Brain microvascular endothelial cell (primary cell): Measurements from ENCODE around the gene SHKBP1.
A peak's percentile ranks its signal among the peaks of the same experiment; 100 is the strongest.

Experiments
- DNase-seq: peaks from one replicate; pipeline ENCODE4 v3.0.0-alpha.2; 2020
- H3K27ac ChIP-seq: fragments of 250-450 bp; sonication (Bioruptor Pico); 2 replicates; pipeline ENCODE4 v1.5.1; 2020; ENCODE audit warnings: mild to moderate bottlenecking, moderate library complexity
- H3K27me3 ChIP-seq: fragments of 250-450 bp; sonication (Bioruptor Pico); replicated peaks from 2 replicates; pipeline ENCODE4 v1.5.1; 2020; ENCODE audit warnings: mild to moderate bottlenecking
- H3K36me3 ChIP-seq: fragments of 250-450 bp; sonication (Bioruptor Pico); replicated peaks from 2 replicates; pipeline ENCODE4 v1.5.1; 2020; ENCODE audit warnings: mild to moderate bottlenecking
- H3K4me3 ChIP-seq: 2 replicates; pipeline ENCODE4 v1.5.1; 2011; ENCODE audit warnings: low read depth, mild to moderate bottlenecking, control low read depth, low read length, moderate library complexity
- in situ Hi-C: cut with HindIII; loops from 2 replicates; pipeline ENCODE4 v1.10.0; 2017; ENCODE audit warnings: low sequenced_read_pairs, low pct_ligation_motif_present
- TF ChIP-seq, protein P1 (sequence below): IDR thresholded peaks from 2 replicates; pipeline ENCODE4 v1.5.1; 2011; ENCODE audit warnings: low read depth, mild to moderate bottlenecking, moderate library complexity, low read length, control low read depth, inconsistent platforms; ENCODE audit errors: missing control alignments

SHKBP1 gene

DNA sequence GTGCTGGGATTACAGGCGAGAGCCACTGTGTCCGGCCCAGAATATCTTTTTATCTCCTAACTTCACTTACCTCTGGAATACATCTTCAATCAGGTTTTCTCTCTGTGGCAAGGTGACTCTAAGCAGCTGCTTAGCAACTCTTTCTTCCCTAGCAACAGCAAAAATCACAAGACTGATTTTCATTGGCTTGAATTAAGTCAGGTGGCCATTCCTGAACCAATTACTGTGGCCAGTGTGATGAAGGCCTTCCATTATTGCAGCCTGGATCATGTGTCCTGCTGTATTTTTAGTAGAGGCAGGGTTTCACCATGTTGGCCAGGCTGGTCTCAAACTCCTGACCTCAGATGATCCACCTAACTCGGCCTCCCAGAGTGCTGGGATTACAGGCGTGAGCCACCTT is 15.5 kb downstream of the SHKBP1 start:
- no peak overlapping the region for H3K4me3 ChIP-seq
- peak; percentile 71 for DNase-seq
- H3K36me3 ChIP-seq = peaks cover 2% of the 10 kb centered on the region
- TF ChIP-seq, protein P1, sequence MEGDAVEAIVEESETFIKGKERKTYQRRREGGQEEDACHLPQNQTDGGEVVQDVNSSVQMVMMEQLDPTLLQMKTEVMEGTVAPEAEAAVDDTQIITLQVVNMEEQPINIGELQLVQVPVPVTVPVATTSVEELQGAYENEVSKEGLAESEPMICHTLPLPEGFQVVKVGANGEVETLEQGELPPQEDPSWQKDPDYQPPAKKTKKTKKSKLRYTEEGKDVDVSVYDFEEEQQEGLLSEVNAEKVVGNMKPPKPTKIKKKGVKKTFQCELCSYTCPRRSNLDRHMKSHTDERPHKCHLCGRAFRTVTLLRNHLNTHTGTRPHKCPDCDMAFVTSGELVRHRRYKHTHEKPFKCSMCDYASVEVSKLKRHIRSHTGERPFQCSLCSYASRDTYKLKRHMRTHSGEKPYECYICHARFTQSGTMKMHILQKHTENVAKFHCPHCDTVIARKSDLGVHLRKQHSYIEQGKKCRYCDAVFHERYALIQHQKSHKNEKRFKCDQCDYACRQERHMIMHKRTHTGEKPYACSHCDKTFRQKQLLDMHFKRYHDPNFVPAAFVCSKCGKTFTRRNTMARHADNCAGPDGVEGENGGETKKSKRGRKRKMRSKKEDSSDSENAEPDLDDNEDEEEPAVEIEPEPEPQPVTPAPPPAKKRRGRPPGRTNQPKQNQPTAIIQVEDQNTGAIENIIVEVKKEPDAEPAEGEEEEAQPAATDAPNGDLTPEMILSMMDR = no peak
- H3K27me3 ChIP-seq = no peaks in the 10 kb centered on the region
- in situ Hi-C loops = loop anchor here (10.0 kb wide), 1 partner anchor 57 kb away; no protein-coding TSS in a partner anchor
- H3K27ac ChIP-seq = no peak overlapping the region

- TF ChIP-seq, protein P1 = no peak
- no peaks in the 10 kb centered on the region for H3K36me3 ChIP-seq
- in situ Hi-C loops = loop anchor here (10.0 kb wide), 1 partner anchor 59 kb away; no protein-coding TSS in a partner anchor
- no peak for DNase-seq
- H3K27me3 ChIP-seq = no peaks in the 10 kb centered on the region
- H3K27ac ChIP-seq = no peak overlapping the region
- H3K4me3 ChIP-seq = no peak overlapping the region
Measured at GRCh38 chr19:40594255-40594654, 17.6 kb downstream of the SHKBP1 start.

GRCh38 chr19:40594657-40595091 is 18.0 kb downstream of the SHKBP1 start:
- peak overlapping the region; percentile 26 for H3K4me3 ChIP-seq
- H3K27me3 ChIP-seq = no peaks in the 10 kb centered on the region
- DNase-seq = peak; percentile 44
- no peak overlapping the region for H3K27ac ChIP-seq
- in situ Hi-C loops = loop anchor here (10.0 kb wide), 1 partner anchor 60 kb away; no protein-coding TSS in a partner anchor
- no peaks in the 10 kb centered on the region for H3K36me3 ChIP-seq
- TF ChIP-seq, protein P1 = peak; percentile 43

GRCh38 chr19:40596608-40597328 is 20.1 kb downstream of the SHKBP1 start:
- H3K27me3 ChIP-seq = no peaks in the 10 kb centered on the region
- H3K4me3 ChIP-seq = peak overlapping the region; percentile 50
- H3K36me3 ChIP-seq = no peaks in the 10 kb centered on the region
- no peak overlapping the region for H3K27ac ChIP-seq
- DNase-seq = no peak
- in situ Hi-C loops = loop anchor here (10.0 kb wide), 1 partner anchor 62 kb away; no protein-coding TSS in a partner anchor
- TF ChIP-seq, protein P1 = no peak

DNA sequence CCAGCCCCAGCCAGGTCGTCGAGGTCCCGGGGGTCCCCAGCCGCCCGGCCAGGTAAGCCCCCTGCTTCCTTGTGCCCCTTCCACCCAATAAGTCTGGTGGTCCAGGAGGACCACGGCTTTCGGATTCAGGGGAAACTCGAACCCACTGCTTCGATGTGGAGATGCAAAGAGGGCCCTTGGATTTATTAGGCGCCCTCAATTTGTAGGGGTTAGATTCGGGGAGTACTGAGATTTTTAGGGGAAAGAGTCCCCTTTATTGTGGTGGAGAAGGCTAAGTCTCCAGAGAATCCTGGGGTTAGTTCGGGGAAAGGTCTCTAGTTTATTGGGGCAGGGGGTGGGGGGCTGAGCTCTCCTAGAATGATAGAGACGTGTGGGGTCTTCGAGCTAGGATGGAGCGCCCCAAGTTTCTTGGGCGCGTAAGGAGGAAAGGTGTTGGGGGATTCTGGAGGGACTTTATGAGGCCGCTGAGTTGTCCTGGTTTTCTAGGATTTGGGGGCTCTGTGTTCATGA is 20.7 kb downstream of the SHKBP1 start:
- Histone ChIP-seq H3K36me3 (no peaks in the 10 kb centered on the region), H3K27me3 (no peaks in the 10 kb centered on the region), H3K4me3 (peak overlapping the region; percentile 50), H3K27ac (no peak overlapping the region)
- in situ Hi-C loops = loop anchor here (10.0 kb wide), 1 partner anchor 63 kb away; no protein-coding TSS in a partner anchor
- no peak for DNase-seq
- TF ChIP-seq, protein P1 = no peak
